GM12878 (cell line): Measurements from ENCODE around the gene CCL15. TPM values are rescaled to one million over a fixed set of nuclear protein-coding genes. Genes with fewer than 3 reads are reported as not detected.

ENCODE experiments used
- BHLHE40 ChIP-seq, 2 experiments: fragments of 450-650 bp in 1 of 2; IDR thresholded peaks; 2 replicates each; pipeline ENCODE4 v1.6.1; 2011 to 2017; ENCODE audit warnings: low read depth in 2 of 2, borderline replicate concordance in 1 of 2, improper control_type of control experiment in 1 of 2, low read length in 1 of 2, mild to moderate bottlenecking in 1 of 2
- BRCA1 ChIP-seq: IDR thresholded peaks from 2 replicates; pipeline ENCODE4 v1.6.1; 2011; ENCODE audit warnings: low read depth, low read length, improper control_type of control experiment
- DPF2 ChIP-seq: fragments of 450-650 bp; IDR thresholded peaks from 2 replicates; pipeline ENCODE4 v1.6.1; 2017; ENCODE audit warnings: mild to moderate bottlenecking
- EZH2 ChIP-seq: IDR thresholded peaks from 2 replicates; pipeline ENCODE4 v1.6.1; 2012; ENCODE audit warnings: low read depth, mild to moderate bottlenecking, control low read depth, inconsistent platforms, low read length, borderline replicate concordance; ENCODE audit not compliant: control insufficient read depth
- FOXK2 ChIP-seq: fragments of 450-650 bp; IDR thresholded peaks from 2 replicates; pipeline ENCODE4 v1.6.1; 2017; ENCODE audit warnings: mild to moderate bottlenecking, moderate library complexity
- HDAC2 ChIP-seq: fragments of 200-600 bp; sonication (generic); IDR thresholded peaks from 2 replicates; pipeline ENCODE4 v1.6.1; 2017
- IKZF2 ChIP-seq, 2 experiments: fragments of 450-650 bp; IDR thresholded peaks; 2 replicates each; pipeline ENCODE4 v1.6.1; 2017; ENCODE audit warnings: mild to moderate bottlenecking in 2 of 2, moderate library complexity in 2 of 2
- NR2C1 ChIP-seq: fragments of 450-650 bp; IDR thresholded peaks from 2 replicates; pipeline ENCODE4 v1.6.1; 2017; ENCODE audit warnings: antibody characterized with exemption, mild to moderate bottlenecking, moderate library complexity
- NRF1 ChIP-seq: conservative IDR thresholded peaks from 2 replicates; pipeline ENCODE4 v1.6.1; 2011; ENCODE audit warnings: mild to moderate bottlenecking, low read depth, low read length, improper control_type of control experiment
- RB1 ChIP-seq: fragments of 450-650 bp; formaldehyde crosslinking; IDR thresholded peaks from 2 replicates; pipeline ENCODE4 v1.6.1; 2017; ENCODE audit warnings: mild to moderate bottlenecking, borderline replicate concordance
- RCOR1 ChIP-seq: conservative IDR thresholded peaks from 2 replicates; pipeline ENCODE4 v1.6.1; 2012; ENCODE audit warnings: low read depth, low read length, improper control_type of control experiment
- SREBF2 ChIP-seq: IDR thresholded peaks from 2 replicates; pipeline ENCODE4 v1.6.1; 2012; ENCODE audit warnings: mild to moderate bottlenecking, low read length
- STAT1 ChIP-seq: fragments of 450-650 bp; conservative IDR thresholded peaks from 2 replicates; pipeline ENCODE4 v1.6.1; 2014; ENCODE audit warnings: antibody characterized with exemption, mild to moderate bottlenecking
- YY1 ChIP-seq: IDR thresholded peaks from 2 replicates; pipeline ENCODE4 v1.6.1; 2011; ENCODE audit warnings: low read depth, mild to moderate bottlenecking, low read length
- ZNF622 ChIP-seq: fragments of 450-650 bp; IDR thresholded peaks from 2 replicates; pipeline ENCODE4 v1.6.1; 2017; ENCODE audit warnings: mild to moderate bottlenecking, inconsistent platforms
- polyA plus RNA-seq, 11 experiments: library from polyadenylated mRNA; depleted of rRNA in 4 of 11; unstranded in 6 of 11; stranded (reverse) in 5 of 11; fragments of >200 nt; fragmentation: Nextera tagmentation in 4 of 11; fragmentation: Illumina TruSeq in 1 of 11; extraction: Ambion mirVana in 4 of 11; extraction: Trizol in 1 of 11; gene quantifications; 1 replicate in 1 of 11; 2 replicates in 10 of 11; pipeline versions ENCODE4 v1.2.1 to v1.2.3, GENCODE V29; 2011 to 2016; ENCODE audit warnings: inconsistent platforms in 2 of 11, missing spikeins in 2 of 11, low read depth in 1 of 11
- total RNA-seq, 4 experiments: library from RNA; depleted of rRNA in 3 of 4; stranded (reverse); fragments of >200 nt in 3 of 4; fragmentation: Illumina TruSeq in 1 of 4; extraction: Trizol in 1 of 4; gene quantifications; 2 replicates each; pipeline versions ENCODE4 v1.2.1 to v1.2.3, GENCODE V29; 2013 to 2021
- TF ChIP-seq, protein P1 (sequence below): IDR thresholded peaks from 2 replicates; pipeline ENCODE4 v1.6.1; 2012; ENCODE audit warnings: low read depth, low read length, improper control_type of control experiment
- TF ChIP-seq, protein P2 (sequence below): fragments of 450-650 bp; IDR thresholded peaks from 2 replicates; pipeline ENCODE4 v1.6.1; 2018; ENCODE audit warnings: mild to moderate bottlenecking, low read depth, moderate library complexity; ENCODE audit not compliant: partially characterized antibody
- TF ChIP-seq, protein P3 (sequence below): fragments of 150-350 bp; IDR thresholded peaks from 2 replicates; pipeline ENCODE4 v1.6.1; 2014; ENCODE audit warnings: mild to moderate bottlenecking, low read depth, low read length
- TF ChIP-seq, protein P4 (sequence below): fragments of 450-650 bp; IDR thresholded peaks from 2 replicates; pipeline ENCODE4 v1.6.1; 2018; ENCODE audit warnings: borderline replicate concordance, mild to moderate bottlenecking; ENCODE audit not compliant: partially characterized antibody
- TF ChIP-seq, protein P5 (sequence below), 3 experiments: IDR thresholded peaks in 2 of 3; conservative IDR thresholded peaks in 1 of 3; 2 replicates each; pipeline ENCODE4 v1.5.1; 2011; ENCODE audit warnings: low read depth in 3 of 3, low read length in 3 of 3, mild to moderate bottlenecking in 3 of 3, control low read depth in 2 of 3, moderate library complexity in 2 of 3, inconsistent platforms in 1 of 3, mixed read lengths in 1 of 3; ENCODE audit not compliant: control insufficient read depth in 2 of 3, insufficient read depth in 1 of 3; ENCODE audit errors: extremely low read depth in 1 of 3

CCL15 gene
- total and polyA plus RNA-seq, 10 of the 15 experiments (the other 5 are each of a cell fraction or from before 2014, with no cell fraction given), result 0.12 TPM; not detected in 9

DNA sequence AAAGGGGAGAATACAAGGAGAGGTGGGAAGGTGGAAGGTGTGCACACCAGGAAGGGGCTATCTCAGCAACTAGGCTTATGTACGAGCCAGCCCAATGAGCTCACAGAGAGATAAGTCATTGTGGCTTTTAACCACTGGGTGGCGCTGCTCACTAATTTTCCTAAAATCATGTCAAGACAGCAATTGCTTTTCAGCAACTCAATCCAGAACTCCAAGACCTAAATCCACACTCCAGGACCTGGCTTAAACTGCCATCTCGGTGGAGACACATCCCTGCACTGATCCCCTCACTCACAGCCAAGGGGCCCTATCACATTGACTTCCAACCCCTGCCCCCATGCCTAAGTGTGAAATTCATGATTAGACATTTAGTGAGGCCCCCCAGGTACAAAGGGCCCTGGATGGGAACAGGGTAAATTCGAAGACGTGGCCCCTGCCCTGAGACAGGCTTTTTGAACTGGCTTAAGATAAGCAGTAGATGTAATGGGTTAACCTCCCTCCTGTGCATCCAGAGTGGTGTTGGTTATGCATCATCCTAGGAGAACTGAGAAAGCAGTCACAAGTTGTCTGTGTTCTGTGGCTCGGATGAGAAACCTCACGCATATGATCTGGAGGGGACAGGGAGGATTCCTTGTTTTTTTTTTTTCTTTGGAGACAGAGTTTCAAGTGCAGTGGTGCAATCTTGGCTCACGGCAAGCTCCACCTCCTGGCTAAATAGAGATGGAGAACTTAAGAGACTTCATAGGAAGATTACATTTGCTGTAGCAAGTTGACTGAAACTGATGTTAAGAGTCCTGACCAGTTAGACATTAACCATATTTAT, 31.6 kb downstream of the CCL15 start (continued):
- TF ChIP-seq, protein P1, sequence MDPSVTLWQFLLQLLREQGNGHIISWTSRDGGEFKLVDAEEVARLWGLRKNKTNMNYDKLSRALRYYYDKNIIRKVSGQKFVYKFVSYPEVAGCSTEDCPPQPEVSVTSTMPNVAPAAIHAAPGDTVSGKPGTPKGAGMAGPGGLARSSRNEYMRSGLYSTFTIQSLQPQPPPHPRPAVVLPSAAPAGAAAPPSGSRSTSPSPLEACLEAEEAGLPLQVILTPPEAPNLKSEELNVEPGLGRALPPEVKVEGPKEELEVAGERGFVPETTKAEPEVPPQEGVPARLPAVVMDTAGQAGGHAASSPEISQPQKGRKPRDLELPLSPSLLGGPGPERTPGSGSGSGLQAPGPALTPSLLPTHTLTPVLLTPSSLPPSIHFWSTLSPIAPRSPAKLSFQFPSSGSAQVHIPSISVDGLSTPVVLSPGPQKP, result no peak
- TF ChIP-seq, protein P2, sequence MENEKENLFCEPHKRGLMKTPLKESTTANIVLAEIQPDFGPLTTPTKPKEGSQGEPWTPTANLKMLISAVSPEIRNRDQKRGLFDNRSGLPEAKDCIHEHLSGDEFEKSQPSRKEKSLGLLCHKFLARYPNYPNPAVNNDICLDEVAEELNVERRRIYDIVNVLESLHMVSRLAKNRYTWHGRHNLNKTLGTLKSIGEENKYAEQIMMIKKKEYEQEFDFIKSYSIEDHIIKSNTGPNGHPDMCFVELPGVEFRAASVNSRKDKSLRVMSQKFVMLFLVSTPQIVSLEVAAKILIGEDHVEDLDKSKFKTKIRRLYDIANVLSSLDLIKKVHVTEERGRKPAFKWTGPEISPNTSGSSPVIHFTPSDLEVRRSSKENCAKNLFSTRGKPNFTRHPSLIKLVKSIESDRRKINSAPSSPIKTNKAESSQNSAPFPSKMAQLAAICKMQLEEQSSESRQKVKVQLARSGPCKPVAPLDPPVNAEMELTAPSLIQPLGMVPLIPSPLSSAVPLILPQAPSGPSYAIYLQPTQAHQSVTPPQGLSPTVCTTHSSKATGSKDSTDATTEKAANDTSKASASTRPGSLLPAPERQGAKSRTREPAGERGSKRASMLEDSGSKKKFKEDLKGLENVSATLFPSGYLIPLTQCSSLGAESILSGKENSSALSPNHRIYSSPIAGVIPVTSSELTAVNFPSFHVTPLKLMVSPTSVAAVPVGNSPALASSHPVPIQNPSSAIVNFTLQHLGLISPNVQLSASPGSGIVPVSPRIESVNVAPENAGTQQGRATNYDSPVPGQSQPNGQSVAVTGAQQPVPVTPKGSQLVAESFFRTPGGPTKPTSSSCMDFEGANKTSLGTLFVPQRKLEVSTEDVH, result no peak
- TF ChIP-seq, protein P3, sequence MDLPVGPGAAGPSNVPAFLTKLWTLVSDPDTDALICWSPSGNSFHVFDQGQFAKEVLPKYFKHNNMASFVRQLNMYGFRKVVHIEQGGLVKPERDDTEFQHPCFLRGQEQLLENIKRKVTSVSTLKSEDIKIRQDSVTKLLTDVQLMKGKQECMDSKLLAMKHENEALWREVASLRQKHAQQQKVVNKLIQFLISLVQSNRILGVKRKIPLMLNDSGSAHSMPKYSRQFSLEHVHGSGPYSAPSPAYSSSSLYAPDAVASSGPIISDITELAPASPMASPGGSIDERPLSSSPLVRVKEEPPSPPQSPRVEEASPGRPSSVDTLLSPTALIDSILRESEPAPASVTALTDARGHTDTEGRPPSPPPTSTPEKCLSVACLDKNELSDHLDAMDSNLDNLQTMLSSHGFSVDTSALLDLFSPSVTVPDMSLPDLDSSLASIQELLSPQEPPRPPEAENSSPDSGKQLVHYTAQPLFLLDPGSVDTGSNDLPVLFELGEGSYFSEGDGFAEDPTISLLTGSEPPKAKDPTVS, result no peak
- TF ChIP-seq NRF1 (no peak), RCOR1 (no peak), IKZF2 (IDR thresholded peaks at IDR 0.05) (peak in 1 of 2 experiments; percentile 54; a peak in 1 of 4 replicates), BHLHE40 (IDR thresholded peaks at IDR 0.05; ENCODE audit: borderline replicate concordance in 1 of 2, low read depth in 2 of 2, low read length in 1 of 2) (no peak), RB1 (no peak), ZNF622 (no peak), NR2C1 (no peak), EZH2 (no peak), HDAC2 (no peak), SREBF2 (no peak), YY1 (peak; percentile 52; the same call in 1 of the 2 replicates), DPF2 (no peak), STAT1 (no peak), BRCA1 (no peak), FOXK2 (no peak)
- TF ChIP-seq, protein P4, sequence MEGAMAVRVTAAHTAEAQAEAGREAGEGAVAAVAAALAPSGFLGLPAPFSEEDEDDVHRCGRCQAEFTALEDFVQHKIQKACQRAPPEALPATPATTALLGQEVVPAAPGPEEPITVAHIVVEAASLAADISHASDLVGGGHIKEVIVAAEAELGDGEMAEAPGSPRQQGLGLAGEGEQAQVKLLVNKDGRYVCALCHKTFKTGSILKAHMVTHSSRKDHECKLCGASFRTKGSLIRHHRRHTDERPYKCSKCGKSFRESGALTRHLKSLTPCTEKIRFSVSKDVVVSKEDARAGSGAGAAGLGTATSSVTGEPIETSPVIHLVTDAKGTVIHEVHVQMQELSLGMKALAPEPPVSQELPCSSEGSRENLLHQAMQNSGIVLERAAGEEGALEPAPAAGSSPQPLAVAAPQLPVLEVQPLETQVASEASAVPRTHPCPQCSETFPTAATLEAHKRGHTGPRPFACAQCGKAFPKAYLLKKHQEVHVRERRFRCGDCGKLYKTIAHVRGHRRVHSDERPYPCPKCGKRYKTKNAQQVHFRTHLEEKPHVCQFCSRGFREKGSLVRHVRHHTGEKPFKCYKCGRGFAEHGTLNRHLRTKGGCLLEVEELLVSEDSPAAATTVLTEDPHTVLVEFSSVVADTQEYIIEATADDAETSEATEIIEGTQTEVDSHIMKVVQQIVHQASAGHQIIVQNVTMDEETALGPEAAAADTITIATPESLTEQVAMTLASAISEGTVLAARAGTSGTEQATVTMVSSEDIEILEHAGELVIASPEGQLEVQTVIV, result no peak
- TF ChIP-seq, protein P5, sequence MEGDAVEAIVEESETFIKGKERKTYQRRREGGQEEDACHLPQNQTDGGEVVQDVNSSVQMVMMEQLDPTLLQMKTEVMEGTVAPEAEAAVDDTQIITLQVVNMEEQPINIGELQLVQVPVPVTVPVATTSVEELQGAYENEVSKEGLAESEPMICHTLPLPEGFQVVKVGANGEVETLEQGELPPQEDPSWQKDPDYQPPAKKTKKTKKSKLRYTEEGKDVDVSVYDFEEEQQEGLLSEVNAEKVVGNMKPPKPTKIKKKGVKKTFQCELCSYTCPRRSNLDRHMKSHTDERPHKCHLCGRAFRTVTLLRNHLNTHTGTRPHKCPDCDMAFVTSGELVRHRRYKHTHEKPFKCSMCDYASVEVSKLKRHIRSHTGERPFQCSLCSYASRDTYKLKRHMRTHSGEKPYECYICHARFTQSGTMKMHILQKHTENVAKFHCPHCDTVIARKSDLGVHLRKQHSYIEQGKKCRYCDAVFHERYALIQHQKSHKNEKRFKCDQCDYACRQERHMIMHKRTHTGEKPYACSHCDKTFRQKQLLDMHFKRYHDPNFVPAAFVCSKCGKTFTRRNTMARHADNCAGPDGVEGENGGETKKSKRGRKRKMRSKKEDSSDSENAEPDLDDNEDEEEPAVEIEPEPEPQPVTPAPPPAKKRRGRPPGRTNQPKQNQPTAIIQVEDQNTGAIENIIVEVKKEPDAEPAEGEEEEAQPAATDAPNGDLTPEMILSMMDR (IDR thresholded peaks at IDR 0.05 in 2 of 3, conservative IDR thresholded peaks at IDR 0.05 in 1 of 3; ENCODE audit: control insufficient read depth in 2 of 3, extremely low read depth in 1 of 3, insufficient read depth in 1 of 3, low read depth in 3 of 3, low read length in 3 of 3), result peak; percentile 77 to 92 (median 86); a peak in 5 of 6 replicates
